ENCODE data around the gene CACNG7.
A peak's percentile ranks its signal among the peaks of the same experiment; 100 is the strongest.

CACNG7 gene

DNA sequence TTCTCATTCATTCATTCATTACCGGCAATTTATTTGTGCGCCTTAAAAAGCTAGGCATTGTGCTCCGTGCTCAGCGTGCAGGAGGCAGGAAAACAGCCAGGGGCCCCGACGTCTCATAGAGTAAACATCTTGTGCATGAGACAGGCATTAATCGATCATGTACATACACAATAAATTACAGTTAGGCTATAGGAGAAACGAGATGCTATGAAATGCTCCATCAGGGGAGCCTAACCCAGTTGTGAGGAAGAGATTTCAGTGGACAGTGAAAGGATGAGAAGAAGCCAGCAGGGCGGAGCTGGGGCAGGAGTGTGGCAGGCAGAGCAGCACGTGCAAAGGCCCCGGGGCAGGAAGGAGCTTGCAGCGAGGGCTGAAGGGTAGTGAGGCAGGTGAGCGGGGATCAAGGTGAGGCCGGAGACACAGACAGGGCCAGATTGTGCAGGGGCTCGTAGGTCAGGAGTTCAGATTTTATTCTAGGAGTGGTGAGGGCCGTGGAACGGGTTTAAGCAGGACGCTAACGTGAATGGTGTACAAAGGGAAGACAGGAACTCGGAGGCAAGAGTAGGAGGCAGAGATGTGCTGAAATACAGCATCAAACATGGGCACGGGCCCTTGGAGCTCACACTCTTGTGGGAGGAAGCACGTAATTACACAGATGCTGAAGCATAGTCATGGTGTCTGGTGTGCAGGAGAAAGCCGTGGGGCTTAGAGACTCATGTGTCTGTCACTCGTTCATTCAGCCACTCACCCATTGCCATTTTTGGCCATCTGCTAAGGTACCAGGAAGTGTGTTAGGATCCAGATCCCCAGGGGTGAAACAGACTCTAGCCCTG is 74.6 kb downstream of the CACNG7 start:
- DNase-seq: no peak

DNA sequence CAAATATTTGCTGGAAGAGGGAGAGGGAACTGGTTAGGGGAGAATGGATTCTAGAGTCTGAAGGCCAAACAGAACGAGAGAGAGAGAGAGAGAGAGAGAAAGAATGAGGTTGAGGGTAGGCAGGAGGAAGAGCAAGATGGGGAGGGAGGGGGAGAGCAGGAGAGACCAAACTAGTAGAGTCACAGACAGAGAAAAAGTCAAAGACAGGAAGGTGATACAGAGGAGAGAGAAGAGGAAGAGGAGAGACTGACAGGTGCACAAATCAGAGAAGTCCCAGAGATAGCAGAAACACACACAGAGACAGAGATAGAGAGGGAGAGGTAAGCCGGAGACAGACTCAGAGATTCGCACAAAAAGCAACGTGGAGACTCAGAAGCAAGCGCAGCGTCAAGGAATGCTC is 76.8 kb downstream of the CACNG7 start:
- DNase-seq: no peak

DNA sequence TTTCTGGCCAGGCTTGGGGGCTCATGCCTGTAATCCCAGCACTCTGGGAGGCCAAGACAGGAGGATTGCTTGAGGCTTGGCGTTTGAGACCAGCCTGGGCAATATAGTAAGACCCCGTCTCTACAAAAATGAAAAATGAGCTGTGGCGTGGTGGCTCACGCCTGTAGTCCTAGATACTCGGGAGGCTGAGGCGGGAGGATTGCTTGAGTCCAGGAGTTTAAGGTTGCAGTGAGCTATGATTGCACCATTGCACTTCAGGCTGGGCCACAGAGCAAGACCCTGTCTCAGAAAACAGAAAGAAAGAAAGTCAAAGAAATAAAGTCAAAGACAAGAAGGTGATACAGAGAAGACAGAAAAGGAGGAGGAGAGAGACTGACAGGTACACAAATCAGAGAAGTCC is 79.9 kb downstream of the CACNG7 start:
- DNase-seq: no peak

DNA sequence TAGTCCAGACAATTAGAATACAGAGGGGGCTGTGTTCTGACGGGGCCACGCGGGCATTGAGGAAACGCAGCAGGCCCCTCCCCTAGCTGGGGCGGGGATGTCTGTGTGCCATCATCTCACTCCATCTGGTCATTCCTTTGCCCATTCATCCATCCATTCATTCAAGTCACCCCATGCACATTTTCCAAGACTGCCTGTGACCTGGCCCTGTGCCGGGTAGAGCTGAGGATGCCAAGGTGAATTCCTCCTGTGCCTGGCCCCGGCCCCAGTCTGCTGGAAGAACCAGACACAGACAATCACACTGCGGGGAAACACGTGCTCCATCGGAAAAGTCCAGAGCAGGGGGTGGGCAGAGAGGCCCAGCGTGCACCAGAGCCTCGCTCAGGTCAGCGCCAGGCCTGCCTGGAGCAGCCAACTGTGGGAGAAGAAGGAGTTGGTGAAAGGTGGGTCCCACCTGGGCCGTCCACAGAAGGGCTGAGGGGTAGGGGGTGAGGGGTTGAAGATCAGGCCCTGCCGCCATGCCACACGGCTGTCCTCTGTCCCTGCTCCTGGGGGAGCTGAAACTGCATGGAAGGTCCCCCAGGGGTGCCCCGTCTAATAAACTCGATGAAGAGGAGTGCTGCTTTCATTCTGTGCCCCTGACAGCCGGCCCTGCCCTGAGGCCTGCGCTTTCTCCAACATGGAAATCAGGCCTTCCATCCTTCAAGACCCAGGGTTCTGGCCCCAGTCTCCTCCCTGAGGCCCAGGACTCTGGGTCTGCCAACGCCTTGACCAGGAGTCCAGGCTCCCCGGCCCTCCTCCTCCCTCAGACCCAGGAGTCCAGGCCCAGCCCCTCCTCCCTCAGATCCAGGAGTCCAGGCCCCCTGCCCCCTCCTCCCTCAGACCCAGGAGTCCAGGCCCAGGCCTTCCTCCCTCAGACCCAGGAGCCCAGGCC is 80.8 kb downstream of the CACNG7 start:
- no peak for DNase-seq

DNA sequence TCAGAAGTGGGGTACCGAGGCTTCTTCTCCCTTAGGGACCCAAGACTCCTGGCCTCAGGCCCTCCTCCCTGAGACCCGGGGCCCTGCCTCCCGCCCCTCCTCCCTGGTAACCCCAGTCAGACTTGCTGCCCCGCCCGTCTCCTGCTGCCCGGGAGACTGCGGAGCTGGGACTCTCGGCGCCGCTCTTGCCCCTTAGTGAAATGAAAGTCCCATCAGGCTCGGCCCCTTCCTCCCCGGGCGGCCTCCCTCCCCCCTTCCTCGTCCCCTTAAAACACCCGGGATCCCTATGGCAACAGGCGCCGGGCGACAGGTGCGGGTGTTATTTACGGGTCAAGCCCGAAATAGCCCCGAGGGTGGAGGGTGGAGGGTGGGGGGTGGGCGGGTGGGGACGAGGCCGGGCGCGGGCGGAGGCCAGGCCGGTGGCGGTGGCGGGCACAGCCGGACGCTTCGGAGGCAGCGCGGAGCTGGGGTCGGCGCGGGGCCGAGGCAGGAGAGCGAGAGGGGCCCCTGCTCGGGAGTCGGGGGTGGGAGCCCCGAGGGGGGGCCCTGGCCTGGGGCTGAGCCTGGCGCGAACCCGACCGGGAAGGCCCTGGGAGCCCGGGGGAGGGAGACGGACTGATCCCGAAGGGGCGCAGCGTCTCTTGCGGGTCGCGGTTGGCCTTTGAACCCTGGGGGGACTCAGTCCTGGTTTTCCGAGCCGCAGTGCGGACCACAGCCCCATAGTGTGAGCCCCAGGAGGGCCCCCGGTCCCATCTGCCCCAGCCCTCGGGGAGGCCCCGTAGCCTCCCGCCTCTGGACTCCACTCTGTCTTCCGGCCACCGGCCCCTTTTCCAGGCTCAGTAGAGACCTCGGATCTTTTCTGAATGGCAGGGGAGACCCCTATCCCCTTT is 82.4 kb downstream of the CACNG7 start, which contains the start of gene CACNG6:
Gene CACNG6 (plus strand): TSS at position 414 of the 890 bp plus-strand sequence. CDS start 1,241 bp downstream, outside the sequence.
- DNase-seq: peak; percentile 9

DNA sequence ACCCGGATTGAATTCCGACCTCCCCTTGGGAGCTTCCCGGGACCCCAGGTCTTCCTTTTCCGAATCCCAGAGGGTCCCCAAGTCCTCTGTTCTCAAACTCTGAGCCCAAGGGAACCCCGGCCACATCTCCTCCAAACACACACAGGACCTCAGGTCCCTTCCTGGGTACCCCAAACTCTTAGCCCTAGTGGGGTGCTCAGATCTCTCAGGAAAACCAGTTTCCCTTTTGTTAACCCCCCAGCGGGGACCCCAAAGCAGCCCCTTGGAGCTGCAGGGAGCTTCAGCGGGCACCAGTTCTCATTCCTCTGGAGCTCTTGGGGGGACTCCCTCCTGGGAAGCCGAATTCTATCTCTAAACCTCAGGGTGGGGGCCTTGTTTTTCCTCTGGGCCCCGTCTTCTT is 83.1 kb downstream of the CACNG7 start:
- no peak for DNase-seq

DNA sequence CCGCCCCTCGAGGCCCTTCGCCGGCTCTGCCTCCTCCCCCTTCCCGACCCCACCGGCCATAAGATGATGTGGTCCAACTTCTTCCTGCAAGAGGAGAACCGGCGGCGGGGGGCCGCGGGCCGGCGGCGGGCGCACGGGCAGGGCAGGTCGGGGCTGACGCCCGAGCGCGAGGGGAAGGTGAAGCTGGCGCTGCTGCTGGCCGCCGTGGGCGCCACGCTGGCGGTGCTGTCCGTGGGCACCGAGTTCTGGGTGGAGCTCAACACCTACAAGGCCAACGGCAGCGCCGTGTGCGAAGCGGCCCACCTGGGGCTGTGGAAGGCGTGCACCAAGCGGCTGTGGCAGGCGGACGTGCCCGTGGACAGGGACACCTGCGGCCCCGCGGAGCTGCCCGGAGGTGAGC is 83.7 kb downstream of the CACNG7 start:
- no peak for DNase-seq

DNA sequence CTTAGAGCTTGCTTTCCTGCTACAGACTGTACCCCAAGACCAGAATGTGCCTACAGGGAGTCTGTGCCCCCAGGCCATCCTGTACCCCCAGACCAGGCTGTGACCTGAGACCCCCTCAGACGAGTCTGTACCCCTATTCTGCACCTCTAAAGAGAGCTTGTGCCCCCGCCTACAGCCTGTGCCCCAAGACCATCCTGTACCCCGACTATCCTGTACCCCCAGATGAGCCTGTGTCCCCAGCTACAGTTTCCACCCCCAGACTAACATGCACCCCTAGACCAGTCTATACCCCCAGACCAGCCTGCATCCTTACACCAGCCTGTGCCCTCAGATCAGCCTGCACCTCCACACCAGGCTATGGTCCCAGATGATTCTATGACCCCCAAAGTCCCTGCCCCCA is 84.4 kb downstream of the CACNG7 start:
- no peak for DNase-seq
